ENCODE results near the gene MAGI1. TPM values are rescaled to one million over a fixed set of nuclear protein-coding genes. Genes with fewer than 3 reads are reported as not detected.

The MAGI1 gene
- total RNA-seq, 1 donor from 2014 or later: 44.9 TPM

DNA sequence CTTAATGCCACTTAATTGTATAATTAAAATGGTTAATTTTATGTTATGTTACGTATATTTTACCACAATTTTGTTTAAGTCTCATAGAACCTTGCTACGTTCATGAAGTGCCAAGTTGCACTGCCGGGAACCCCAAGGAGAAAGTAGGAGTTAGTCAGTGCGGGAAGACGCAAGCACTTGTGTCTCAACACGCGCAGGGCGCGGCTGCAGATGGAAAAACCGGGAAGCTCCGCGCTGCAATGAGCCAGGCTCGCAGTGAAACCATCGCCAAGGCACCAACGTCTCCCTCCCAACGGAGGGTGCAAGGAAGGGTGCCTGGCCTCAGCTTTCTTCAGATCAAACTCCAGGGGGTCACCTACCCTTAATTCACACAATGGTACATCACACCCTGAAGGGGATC, 21.6 kb downstream of the MAGI1 start:
- DNase-seq (ENCODE audit: extremely low read depth, low read depth, low spot score): no peak

DNA sequence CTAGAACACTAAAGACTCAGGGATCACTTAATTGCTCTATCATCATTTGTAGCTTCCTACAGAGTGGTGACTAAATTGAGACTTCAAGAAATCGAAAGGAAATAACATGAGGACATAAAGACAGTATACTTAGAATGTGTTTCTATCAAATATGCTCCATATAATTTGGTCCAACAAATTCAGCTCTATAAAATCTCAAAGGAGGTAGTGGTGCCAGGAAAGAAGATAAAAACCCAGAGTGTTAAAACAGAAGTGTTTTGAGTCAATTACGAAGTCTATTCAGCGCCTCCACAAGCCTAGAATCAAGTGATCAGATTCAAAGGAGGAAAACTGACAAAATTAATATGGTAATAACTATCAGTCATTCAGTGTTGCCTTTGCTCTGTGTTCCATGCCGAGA, 22.9 kb downstream of the MAGI1 start:
- no peak for DNase-seq (ENCODE audit: extremely low read depth, low read depth, low spot score)

DNA sequence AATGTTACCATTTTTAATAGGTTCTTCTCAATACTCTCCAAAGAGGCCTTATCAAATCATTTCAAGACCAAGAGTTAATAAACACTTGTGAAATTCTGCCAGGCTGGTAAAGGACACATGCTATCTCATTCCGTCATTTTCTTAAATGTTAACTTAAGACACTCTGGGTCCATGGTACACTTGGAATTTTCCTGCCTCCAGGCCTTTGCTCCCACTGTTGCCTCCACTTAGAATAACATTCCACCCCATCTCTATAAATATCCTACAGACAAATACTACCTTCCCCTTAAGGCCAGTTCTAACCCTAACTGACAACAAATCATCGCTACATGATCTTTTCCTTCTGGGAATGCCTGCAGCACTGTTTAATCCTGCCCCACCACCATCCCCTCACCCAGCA, 24.1 kb downstream of the MAGI1 start:
- no peak for DNase-seq (ENCODE audit: extremely low read depth, low read depth, low spot score)

DNA sequence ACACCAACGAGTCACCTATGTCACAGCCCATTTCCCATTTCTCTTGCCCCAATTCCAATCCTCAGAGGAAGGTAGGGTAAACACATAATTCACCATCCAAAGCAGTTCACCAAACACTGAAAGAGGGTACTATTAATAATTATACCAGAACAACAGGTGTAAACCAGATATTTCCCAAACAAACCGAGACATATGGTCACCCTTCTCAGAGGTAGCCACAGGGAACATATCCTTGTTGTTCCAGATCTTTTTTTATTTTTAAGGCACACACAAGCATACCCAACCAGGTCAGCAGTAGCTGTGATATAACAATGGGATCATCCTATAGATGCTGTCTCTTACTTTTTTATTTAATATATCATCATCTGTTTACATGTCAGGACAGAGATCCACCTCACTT, 24.7 kb downstream of the MAGI1 start:
- DNase-seq (ENCODE audit: extremely low read depth, low read depth, low spot score): no peak

DNA sequence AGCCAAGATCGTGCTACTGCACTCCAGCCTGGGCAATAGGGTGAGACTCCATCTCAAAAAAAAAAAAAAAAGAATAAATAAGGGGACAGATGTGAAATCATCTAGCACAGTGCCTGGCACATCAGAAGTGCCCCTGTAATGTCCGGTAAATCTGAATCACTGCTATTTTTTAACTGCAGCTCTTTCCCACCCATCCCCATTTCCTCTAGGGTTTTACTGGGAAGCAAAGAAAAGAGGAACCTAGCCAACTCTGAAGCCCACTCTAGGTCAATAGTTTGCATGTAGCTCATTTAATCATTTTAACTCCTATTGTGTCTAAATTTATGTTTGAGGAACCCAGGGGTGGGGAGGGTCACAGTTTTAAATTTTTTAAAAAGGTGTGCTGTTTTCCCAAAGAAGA, 26.0 kb downstream of the MAGI1 start:
- DNase-seq (ENCODE audit: extremely low read depth, low read depth, low spot score): no peak

DNA sequence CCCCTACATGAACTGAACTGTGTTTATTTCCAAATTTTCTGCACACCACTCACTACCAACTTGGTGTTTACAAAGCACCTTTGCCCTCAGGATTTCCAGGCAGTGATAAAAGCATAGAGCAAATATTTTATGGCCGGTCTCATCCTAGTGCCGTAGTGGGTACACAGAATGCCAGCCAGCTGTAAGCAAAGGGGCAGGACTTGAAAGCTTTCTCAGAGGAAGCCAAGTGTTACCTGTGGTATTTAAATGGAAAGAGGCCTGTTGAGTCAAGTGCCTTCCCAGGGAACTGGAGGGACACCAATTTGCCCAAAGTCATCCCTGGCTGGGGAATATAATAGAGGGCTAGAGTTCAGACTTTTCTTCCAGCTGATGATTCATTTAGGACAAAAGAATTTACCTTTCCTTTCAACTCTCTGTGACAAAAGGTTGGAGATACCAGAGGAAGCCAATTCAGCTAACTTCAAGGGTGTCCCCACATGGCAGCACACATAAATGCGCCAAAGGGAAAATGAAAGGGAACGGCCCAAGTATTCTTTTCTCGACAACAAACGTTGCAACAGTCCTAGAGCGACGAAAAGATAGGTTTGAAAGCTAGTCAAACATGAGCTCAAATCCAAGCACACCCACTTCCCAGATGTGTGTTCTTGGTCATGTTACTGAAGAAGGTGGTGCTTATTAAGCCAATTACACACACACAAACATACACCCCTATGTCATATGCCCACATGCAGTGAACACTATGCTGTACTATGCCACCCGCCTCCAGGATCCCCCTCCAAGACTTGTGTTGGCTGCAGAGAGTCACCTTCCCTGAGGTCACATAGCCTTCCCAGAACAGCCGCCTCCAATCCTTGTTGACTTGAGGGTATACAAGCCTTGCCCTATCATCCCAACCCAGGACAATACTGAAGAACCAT, 27.7 kb downstream of the MAGI1 start:
- no peak for DNase-seq (ENCODE audit: extremely low read depth, low read depth, low spot score)

DNA sequence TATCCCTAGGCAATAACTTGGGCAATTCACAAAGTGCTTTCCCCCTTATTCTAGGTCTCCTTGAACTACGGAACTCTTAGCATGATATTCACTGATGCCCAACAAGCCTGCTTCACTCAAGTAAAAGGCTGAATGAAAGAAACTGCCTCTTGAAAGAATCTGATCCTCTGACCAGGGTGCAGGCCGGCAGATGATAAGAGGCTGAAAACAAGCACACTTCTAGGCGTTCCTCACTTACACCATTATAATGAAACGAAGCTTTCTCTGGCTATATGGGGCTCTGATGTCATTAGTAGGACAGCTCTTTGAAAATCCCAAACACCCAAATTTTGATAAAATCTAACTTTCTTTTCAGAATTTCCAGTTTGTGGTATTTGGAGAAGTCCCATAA, 28.4 kb downstream of the MAGI1 start:
- DNase-seq (ENCODE audit: extremely low read depth, low read depth, low spot score): no peak

DNA sequence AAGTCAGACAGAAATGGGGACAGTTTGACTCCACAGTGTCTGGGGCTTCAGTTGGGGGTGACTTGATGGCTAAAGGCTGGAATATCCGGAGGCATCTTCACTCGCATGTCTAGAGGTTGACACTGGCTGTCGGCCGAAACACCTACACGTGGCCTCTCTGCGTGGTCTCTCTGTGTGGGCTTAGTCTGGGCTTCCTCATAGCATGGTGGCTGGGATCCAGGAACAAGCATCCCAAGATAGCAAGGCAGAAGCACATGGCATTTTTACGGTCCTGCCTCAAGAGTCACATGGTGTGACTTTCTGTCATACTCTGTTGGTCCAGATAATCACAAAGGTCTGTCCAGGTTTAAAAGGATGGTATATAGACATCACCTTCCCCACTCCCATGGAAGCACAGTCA, 34.5 kb downstream of the MAGI1 start:
- DNase-seq (ENCODE audit: extremely low read depth, low read depth, low spot score): no peak

DNA sequence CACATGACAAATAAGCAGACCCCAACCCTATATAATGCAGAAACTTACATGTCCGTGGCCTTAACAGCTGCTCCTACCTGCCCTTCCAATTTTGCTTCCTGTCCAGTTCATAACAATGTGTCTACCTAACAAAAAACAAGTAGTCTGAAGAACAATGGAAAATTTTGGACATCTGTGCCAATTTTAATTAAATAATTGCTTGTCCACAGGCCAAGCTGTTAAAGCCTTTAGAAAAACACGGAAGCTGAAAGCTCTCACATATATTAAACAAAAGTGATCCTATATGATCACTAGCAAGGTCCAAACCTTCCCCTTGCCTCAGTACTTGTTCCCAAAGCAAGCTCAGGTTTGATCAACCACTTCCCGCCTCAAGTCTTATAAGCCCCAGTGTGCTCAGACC, 37.1 kb downstream of the MAGI1 start:
- no peak for DNase-seq (ENCODE audit: extremely low read depth, low read depth, low spot score)

DNA sequence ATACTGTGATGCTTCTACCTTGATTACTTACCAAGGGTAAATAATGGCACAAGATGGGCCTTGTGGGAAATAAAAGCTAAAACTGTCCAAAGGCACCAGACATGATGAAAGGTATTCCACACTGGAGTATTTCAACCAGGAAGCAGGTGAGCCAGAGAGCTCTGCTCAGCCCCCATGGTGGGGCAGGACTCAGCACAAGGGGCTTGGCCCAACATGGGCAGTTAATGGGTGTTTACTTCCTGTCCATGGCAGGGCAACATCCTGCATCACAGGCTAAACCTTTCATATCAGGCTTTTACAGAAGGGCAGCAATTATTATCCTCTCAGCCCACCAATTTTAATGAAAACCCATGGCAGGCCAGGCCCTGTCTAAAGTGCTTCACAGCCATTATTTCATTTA, 38.2 kb downstream of the MAGI1 start:
- DNase-seq (ENCODE audit: extremely low read depth, low read depth, low spot score): no peak

DNA sequence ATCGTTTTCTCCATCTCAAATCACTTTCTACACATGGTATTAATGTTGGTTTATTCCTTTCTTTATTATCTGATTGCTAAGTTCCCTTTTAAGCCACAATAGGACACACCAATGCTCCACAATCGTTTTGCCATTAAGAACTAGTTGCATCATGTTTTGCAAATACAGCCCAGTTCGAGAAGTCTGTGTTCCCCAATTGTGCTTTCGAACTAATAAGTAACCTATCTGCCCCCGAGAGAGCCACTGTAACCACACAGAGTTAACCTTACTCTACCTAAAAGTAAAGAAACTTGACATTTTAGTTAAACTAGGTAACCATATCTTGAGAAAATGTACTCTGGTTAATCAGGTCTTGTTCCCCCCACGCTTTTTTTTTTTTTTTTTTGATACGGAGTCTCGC, 39.1 kb downstream of the MAGI1 start:
- no peak for DNase-seq (ENCODE audit: extremely low read depth, low read depth, low spot score)

DNA sequence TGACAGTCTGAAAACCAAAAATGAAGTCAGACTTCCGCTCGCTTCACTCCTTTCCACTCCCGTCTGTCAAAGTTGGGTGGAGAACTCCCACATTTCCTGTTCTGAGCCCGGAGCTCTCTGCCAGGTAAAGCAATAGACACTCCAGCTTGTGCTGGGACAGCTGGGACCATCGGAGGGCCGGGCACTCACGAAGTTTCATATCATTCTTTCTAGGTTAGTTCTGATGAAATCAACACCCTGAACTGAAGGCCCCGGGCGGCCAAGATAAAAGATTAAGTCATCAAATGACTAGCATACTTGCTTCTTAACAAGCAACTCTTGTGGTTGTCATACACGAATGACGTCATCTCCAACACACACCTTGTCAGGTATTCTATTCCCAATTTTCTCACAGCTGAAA, 42.1 kb downstream of the MAGI1 start:
- DNase-seq (ENCODE audit: extremely low read depth, low read depth, low spot score): no peak

DNA sequence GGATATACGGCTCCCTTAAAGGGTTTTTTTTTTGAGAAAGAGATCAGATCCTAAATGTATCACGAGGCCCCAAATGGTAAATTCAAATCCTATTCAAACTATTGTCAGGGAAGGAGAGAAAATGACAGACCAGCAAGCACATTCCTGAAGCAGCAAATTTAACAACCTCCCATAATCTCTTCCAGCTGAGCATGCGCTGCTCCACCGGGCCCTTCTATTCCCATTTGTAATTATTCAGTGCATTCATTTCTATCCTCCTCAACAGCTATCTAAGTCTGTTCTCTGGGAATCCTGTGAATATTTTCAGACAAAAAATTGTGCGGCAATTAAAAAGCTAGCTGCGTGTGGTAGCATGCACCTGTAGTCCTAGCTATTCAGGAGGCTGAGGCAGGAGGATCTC, 43.2 kb downstream of the MAGI1 start:
- DNase-seq (ENCODE audit: extremely low read depth, low read depth, low spot score): no peak

DNA sequence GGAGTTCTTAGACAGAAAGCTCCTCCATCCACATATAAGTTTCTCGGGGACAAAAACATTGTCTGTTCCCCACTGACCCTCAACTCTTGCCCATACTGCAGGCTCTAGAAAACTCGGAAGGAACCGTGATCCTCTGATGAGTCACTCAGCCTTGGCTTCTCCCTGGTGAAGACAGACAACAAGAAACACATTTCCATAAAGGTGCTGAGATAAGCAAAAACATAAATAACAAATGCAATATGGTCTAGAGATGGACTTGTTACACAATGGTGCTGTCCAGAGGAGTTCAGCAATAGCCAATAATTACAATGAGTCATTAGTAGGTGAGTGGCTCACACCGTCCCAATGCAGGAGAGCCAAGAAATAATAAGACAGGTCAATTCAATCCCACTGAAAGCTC, 43.7 kb downstream of the MAGI1 start:
- peak; percentile 27 for DNase-seq (ENCODE audit: extremely low read depth, low read depth, low spot score)

DNA sequence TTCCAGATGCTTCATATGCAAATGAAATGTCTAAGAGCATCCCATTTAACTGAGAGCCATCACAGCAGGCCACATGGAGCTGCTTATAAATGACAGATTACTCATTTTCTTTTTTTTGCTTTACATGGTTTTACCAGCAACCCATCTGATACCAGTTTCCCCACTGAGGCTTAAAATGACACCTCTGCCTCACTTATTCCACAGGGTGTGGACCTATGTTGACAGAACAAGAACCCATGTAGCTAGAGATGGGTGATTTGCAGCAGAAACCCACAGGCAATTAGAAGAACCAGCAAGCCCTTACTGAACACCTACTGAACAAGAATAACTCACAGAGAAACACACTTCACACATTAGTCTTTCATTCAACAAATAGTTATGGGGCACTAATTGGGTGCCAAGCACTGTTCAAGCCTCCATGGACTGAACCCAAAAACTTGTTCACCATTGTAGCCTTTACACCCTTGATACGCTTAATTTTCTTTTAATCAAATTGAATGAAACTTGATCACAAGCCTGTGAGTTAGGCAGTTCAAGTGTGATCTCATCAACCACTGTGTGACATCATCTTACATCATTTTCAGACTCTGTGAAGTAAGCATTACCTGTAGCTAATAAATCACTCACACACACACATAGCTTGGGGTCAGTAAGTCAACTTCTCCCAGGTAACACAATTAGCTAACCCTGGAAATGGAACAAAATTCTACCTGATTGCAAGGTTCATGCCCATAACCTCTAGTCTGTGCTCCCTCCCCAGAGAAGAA, 45.4 kb downstream of the MAGI1 start:
- DNase-seq (ENCODE audit: extremely low read depth, low read depth, low spot score): no peak

DNA sequence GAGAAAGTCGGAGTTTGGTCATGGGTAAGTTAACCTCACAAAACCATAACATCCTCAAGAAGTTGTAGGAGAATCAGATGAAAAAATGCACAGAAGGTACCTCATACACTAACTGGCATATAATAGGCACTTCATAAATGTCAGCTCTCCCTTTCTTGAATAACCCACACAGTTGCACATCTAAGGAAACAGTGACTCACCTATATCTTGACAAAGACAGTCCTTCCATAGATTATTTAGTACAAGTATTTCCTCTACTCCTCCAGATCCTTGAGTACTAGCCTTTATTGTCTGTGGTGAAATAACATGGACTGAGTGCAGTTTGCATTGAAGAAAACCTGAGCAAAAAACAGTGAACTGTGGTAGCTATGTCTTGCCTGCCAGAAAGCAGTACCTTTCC, 46.6 kb downstream of the MAGI1 start:
- no peak for DNase-seq (ENCODE audit: extremely low read depth, low read depth, low spot score)

DNA sequence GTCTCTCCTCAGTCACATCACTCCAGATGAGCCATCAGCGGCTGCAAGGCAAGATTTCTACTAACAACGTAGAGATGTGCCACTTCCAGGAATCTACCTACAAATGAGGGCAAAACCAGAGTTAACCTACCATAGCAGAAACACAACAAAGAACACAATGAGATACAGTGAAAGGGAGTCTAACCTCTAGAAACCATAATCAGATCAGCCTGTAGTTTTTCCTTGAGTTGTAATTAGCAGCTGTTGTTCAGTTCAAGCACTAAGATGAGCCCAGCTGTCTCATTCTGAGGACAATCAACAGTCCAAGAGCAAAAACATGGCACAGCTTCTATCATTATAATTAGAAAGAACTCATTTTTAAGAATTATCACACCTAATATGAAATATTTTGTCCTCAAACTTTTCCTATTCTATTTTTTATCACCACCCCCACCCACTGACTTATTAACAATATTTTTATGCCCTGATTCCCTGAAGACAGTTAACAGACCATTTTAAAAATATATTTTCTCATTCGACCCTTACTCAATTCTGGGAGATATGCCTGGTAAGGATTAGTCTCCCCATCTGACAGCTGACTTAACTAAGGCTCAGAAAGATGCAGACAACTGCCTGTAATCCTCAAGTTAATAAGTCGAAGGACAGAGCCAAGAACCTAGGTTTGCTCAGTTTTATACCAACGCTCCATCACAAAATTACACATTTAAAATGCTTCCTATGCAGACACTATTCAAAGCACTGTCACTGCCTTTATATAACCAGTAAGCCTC, 50.1 kb downstream of the MAGI1 start:
- no peak for DNase-seq (ENCODE audit: extremely low read depth, low read depth, low spot score)

DNA sequence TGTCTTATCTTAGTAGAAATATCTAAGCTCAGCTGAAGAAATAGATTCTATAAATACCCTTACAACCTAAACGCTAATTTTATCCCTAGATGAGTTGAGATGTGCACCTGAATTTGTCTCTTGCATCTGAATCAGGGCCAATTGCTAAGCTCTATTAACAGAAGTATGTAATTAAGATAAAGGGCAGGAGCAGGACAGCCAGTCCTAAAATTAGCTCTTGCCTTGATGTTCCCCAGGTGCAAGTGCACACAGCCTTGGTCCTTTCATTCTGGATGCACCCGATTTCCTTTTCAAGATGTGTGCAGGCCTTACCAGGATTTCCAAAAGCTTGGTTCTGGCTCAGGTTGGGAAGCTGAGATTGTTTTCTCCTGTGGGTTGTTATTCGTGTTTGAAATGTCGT, 52.4 kb downstream of the MAGI1 start:
- DNase-seq (ENCODE audit: extremely low read depth, low read depth, low spot score): no peak

DNA sequence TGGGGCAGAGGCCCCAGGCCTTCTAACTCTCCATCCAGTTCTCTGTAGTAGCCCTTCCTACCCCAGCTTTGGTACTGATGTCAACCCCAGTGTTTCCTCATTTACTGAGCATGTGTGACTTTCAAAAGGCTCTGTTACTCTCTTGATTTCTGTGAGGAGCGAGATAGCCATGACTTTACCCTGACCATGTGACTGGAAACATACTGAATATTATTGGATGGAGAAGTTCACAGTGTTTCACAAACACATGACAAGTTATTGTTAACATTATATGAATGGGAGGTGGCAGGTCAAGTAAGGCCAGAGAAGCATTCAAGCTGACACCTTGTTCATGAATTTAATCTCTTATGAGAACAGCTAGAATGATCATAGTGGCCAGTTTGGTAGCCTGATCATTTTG, 53.7 kb downstream of the MAGI1 start:
- no peak for DNase-seq (ENCODE audit: extremely low read depth, low read depth, low spot score)

DNA sequence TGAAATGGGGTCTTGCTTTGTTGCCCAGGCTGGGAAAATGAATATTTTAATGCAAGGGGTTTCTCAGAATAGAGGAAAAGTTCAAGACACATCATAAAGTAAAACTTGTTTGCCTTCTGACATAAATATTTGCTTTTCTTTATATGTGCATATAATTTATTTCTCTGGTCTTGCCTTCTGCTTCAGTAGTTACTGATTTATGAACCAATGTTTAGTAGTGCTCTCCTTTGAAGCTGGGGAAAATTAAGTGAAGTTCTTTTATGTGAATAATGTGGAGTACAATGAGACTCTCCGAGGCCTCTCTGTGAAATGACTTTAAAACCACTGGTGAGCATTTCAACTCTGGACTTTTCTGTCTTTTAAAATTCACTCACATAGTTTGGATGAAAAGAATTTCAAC, 55.6 kb downstream of the MAGI1 start:
- no peak for DNase-seq (ENCODE audit: extremely low read depth, low read depth, low spot score)

DNA sequence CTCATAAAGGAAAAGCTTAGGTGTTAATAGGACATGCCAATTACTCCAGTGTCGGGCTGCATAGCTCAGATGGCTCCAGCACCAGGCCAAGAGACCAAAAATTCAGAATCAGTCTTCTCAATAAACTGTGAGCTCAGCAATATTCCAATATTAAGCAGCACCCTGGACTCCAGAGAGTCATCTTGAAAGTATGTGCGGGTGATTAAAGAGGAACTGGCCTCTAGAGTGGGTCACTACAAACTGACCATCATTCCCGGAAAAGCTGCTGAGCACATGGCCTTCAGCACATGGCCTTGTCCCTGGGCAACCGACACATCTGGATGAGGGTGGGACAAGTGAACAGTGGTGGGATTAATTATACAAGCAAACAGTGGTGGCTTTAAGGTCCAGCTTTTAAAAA, 59.0 kb downstream of the MAGI1 start:
- no peak for DNase-seq (ENCODE audit: extremely low read depth, low read depth, low spot score)

Measured in glomerular endothelial cell (primary cell).